HUES64 (cell line): Measurements from ENCODE around the gene KIF1C.
A peak's percentile ranks its signal among the peaks of the same experiment; 100 is the strongest.

Experiments
- H3K27ac ChIP-seq: 2 replicates; pipeline ENCODE4 v1.7.0; 2013; ENCODE audit warnings: low read depth, low read length, inconsistent platforms
- H3K27me3 ChIP-seq: 2 replicates; pipeline ENCODE4 v1.6.1; 2013; ENCODE audit warnings: mild to moderate bottlenecking, low read length; ENCODE audit not compliant: insufficient read depth
- H3K36me3 ChIP-seq: 2 replicates; pipeline ENCODE4 v1.6.1; 2013; ENCODE audit warnings: mild to moderate bottlenecking, low read length; ENCODE audit not compliant: insufficient read depth
- H3K4me1 ChIP-seq: 2 replicates; pipeline ENCODE4 v1.6.1; 2013; ENCODE audit warnings: mild to moderate bottlenecking, low read length, moderate library complexity; ENCODE audit not compliant: insufficient read depth
- H3K4me3 ChIP-seq: 2 replicates; pipeline ENCODE4 v1.5.1; 2013; ENCODE audit warnings: mild to moderate bottlenecking, low read length, moderate library complexity
- H3K9ac ChIP-seq: 2 replicates; pipeline ENCODE4 v1.6.1; 2013; ENCODE audit warnings: mild to moderate bottlenecking, low read depth, low read length
- H3K9me3 ChIP-seq: 2 replicates; pipeline ENCODE4 v1.6.1; 2013; ENCODE audit warnings: low read depth, low read length; ENCODE audit not compliant: insufficient read depth
- WGBS: fragments of 150-250, 120-280 bp; methylation state at CpG from one replicate; pipeline ENCODE4 v1.1.7; 2013; ENCODE audit warnings: missing lambda C conversion rate; 5-methylcytosine and 5-hydroxymethylcytosine counted together

KIF1C gene

DNA sequence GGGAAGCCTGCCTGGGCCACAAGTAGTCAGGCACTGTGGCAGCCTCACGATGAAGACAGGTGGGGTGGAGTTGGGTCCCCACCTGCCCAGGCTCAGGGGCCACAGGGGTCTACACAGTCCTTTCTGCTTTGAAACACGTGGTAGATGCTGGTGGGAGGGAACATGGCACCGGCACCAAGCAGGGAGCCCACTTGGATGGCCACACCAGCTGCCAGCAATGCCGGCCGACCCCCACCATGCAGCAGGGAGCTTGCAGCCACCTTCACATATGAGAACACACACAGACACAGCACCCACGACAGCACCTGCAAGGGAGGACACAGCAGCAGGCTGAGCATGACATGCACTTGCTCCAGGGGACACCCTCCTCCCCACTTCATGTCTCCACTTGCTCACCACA is 35.1 kb downstream of the KIF1C start:
- no peak overlapping the region for H3K27ac ChIP-seq
- no peaks in the 10 kb centered on the region for H3K36me3 ChIP-seq
- no peaks in the 10 kb centered on the region for H3K4me1 ChIP-seq
- no peak overlapping the region for H3K9ac ChIP-seq
- no peaks in the 10 kb centered on the region for H3K9me3 ChIP-seq
- H3K27me3 ChIP-seq: no peaks in the 10 kb centered on the region
- no peak overlapping the region for H3K4me3 ChIP-seq
- WGBS: 87% methylated on average over 6 of the region's 6 CpGs

DNA sequence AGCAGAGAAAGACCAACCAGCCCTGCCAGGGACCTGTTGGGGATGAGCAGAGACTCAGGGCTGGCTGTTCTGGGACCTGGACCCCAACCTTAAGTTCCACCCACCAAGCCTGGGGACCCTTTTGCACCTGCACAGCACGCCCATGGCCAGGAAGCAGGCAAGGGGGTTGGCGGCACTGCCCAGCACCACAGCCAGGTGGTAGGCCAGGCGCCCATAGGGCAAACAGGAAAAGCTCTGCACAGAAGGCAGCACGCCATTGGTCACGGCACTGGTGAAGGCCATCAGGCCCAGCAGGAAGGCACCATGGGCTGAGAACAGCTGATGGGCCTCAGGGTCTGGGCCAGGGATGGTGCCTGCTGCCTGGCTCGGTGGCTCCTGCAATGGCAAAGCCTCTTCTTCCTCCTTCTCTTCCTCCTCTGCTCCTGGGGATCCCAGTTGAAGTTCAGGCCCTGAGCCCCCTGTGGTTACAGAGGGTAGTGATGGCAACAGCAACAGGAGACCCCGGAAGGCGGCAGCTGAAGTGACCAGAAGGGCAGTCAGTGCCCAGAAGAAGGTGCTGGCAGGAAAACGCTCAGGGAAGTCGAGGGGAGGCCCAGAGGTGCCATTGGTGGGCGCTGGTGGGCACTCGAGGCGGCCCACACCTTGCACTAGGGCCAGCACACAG is 35.7 kb downstream of the KIF1C start:
- WGBS: 91% methylated on average over 13 of the region's 13 CpGs
- no peaks in the 10 kb centered on the region for H3K9me3 ChIP-seq
- no peaks in the 10 kb centered on the region for H3K27me3 ChIP-seq
- no peak overlapping the region for H3K9ac ChIP-seq
- H3K36me3 ChIP-seq: no peaks in the 10 kb centered on the region
- no peak overlapping the region for H3K27ac ChIP-seq
- no peaks in the 10 kb centered on the region for H3K4me1 ChIP-seq
- H3K4me3 ChIP-seq: no peak overlapping the region

DNA sequence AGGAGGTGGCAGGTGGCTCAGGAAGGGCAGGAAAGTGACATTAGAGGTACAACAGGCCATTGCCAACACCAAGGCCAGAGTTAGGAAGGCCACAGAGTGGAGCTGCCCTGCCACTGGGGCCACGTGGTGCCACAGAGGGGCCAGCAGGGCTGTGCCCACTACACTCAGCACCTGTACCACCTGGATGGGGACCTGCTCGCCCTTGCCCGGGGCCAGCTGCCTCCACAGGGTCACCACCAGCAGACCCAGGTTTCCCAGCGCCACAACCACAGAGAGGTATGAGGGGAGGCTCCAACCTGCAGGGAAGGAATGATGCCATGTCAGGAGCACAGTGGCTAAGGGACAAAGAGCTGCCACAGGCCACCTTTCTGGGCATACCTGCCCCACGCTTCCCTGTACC is 36.3 kb downstream of the KIF1C start:
- Histone ChIP-seq H3K4me3 (no peak overlapping the region), H3K9ac (no peak overlapping the region), H3K36me3 (no peaks in the 10 kb centered on the region), H3K9me3 (no peaks in the 10 kb centered on the region), H3K27me3 (no peaks in the 10 kb centered on the region), H3K4me1 (no peaks in the 10 kb centered on the region), H3K27ac (no peak overlapping the region)
- WGBS: 91% methylated on average over 5 of the region's 5 CpGs

DNA sequence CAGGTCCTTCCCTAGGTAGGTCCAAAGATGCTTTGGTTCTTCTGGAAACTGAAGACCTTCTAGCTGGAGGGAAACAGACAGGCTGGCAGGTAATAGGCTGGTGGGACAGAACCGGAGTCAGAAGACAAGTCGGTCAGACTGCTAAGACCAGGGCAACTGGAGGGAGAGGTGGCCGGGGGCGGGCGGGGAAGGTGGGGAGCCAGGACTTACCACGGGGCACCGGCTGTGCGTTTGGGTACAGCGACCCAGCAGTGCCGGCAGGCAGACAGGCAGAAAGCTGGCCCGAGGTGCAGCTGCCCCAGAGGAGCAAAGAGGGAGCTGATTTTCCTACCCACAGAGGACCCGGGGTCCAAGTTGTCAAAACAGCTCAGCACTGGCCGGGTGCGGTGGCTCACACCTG is 36.9 kb downstream of the KIF1C start:
- H3K36me3 ChIP-seq: no peaks in the 10 kb centered on the region
- H3K9ac ChIP-seq: no peak overlapping the region
- H3K27me3 ChIP-seq: no peaks in the 10 kb centered on the region
- no peaks in the 10 kb centered on the region for H3K4me1 ChIP-seq
- H3K4me3 ChIP-seq: no peak overlapping the region
- H3K9me3 ChIP-seq: no peaks in the 10 kb centered on the region
- no peak overlapping the region for H3K27ac ChIP-seq
- 92% methylated on average over 14 of the region's 14 CpGs for WGBS

DNA sequence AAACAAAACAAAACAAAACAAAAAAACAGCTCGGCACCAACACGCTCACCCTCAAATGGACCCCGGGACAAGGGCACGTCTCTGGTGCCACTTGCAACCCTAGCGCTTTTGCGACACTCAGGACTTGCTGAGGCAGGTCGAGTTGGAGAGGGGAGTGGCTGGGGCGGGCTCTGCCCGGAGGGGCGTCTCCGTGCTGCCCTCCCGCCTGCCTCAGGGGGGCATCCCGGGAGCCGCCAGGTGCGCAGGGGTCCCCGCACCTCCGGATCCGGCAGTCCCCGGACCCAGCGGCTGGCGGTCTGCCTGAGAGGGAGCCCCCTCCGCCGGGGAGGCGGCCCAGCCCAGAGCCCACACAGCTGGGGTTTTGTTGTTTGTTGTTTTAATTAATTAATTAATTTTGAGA is 37.6 kb downstream of the KIF1C start, which contains the start of gene SLC52A1:
SLC52A1 (minus strand) TSS at position 112 of the 400 bp plus-strand sequence. CDS start 820 bp downstream, outside the sequence.
- Histone ChIP-seq H3K27ac (no peak within 1 kb of the TSS), H3K36me3 (no peaks in the 10 kb centered on the region), H3K4me3 (peak within 1 kb of the TSS; percentile 46), H3K9ac (no peak within 1 kb of the TSS), H3K4me1 (no peaks in the 10 kb centered on the region), H3K9me3 (no peaks in the 10 kb centered on the region), H3K27me3 (no peaks in the 10 kb centered on the region)
- 15% methylated on average over 23 of the region's 24 CpGs for WGBS

DNA sequence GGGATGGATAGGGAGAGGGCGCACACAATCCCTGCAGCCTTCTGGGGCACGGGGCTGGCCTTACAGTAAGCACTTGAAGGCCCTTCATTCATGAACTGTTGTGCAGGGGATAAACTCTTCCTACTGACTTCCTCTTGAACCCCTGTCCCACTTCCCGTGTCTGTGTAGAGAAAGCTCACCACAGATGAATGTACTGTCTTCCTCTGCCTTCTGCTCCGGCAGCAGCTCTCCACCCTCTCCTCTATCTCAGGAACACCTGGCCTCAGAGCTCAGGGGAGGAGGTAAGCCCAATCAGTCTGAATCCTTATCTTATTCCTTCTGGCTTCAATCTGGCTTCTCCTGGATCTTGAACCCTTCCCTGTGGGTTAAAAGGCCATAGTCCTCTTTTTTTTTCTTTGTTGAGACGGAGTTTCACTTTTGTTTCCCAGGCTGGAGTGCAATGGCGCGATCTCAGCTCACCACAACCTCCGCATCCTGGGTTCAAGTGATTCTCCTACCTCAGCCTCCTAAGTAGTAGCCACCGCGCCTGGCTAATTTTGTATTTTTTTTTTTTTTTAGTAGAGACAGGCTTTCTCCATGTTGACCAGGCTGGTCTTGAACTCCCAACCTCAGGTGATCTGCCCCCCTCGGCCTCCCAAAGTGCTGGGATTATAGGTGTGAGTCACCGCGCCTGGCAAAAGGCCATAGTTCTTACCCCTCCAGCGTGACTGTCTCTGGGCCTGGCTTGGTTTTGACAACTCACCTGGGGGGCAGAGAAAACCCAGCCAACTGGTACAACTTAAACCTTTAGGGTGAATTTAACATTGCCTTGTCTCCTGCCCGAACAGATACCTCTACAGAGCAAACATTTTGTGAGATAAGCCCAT is 44.6 kb downstream of the KIF1C start:
- H3K27ac ChIP-seq: no peak overlapping the region

DNA sequence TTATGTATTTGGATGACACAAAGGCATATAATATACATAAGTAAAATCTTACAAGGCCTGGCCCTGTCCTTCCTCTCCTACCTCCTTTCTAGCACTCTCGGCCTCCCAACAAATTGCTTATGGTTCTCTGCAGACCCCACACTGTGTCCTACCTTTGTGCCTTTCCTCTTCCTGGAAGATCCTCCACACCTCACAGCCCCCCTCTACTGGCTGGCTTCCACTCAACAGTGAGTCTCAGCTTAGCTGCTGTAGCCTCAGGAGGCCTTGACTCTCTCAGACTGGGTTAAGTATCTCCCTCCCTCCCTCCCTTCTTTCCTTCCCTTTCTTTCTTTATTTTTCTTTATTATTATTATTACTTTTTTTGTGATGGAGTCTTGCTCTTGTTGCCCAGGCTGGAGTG is 45.8 kb downstream of the KIF1C start:
- no peak overlapping the region for H3K27ac ChIP-seq
- WGBS: 93% methylated on average over 1 of the region's 1 CpG
- H3K9ac ChIP-seq: no peak overlapping the region
- no peak overlapping the region for H3K4me3 ChIP-seq
- H3K9me3 ChIP-seq: no peaks in the 10 kb centered on the region
- H3K4me1 ChIP-seq: no peaks in the 10 kb centered on the region
- no peaks in the 10 kb centered on the region for H3K36me3 ChIP-seq
- no peaks in the 10 kb centered on the region for H3K27me3 ChIP-seq

More for the DNA sequence above, 44.6 kb downstream of the KIF1C start:
- Histone ChIP-seq H3K36me3 (no peaks in the 10 kb centered on the region), H3K9ac (no peak overlapping the region), H3K9me3 (no peaks in the 10 kb centered on the region), H3K4me3 (no peak overlapping the region), H3K27me3 (no peaks in the 10 kb centered on the region), H3K4me1 (no peaks in the 10 kb centered on the region)
- 94% methylated on average over 14 of the region's 15 CpGs for WGBS

DNA sequence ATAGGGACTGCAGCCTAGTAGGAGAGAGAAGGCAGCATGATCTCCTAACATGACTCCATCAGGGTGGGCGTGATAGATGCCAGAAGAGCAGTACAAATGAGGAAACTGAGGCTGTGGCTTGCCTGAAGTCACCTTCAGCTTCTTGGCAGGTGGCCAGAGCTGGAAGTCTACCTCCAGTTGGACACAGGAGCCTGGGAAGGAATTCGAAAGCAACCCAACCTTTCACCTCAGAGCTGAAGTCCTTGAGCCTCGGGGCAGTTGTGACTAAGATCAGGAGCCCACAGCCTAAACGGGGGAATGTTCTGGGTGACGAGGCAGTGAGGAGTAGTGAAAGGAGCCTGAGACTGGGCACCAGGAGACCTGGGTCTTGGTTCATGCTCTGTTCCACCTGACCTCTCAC is 46.9 kb downstream of the KIF1C start:
- Histone ChIP-seq H3K9me3 (no peaks in the 10 kb centered on the region), H3K9ac (no peak overlapping the region), H3K4me3 (no peak overlapping the region), H3K4me1 (no peaks in the 10 kb centered on the region), H3K27ac (no peak overlapping the region), H3K27me3 (no peaks in the 10 kb centered on the region), H3K36me3 (no peaks in the 10 kb centered on the region)
- WGBS: 95% methylated on average over 5 of the region's 5 CpGs

DNA sequence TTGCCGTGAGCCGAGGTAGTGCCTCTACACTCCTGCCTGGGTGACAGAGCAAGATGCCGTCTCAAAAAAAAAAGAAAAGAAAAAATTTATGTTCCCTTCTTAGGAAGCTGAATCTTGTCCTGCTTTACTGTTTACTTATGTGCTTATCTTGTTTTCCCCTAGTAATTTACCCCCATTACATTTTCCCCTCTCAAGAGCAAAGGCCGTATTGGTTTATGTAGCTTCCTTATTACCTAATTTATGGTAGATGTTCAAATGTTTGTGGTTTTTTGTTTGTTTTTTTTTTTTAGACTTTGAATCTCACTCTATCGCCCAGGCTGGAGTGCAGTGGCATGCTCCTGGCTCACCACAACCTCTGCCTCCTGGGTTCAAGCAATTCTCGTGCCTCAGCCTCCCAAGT is 47.7 kb downstream of the KIF1C start:
- Histone ChIP-seq H3K27me3 (no peaks in the 10 kb centered on the region), H3K36me3 (no peaks in the 10 kb centered on the region), H3K27ac (no peak overlapping the region), H3K4me3 (no peak overlapping the region), H3K9me3 (no peaks in the 10 kb centered on the region), H3K4me1 (no peaks in the 10 kb centered on the region), H3K9ac (no peak overlapping the region)
- WGBS: 95% methylated on average over 5 of the region's 6 CpGs

DNA sequence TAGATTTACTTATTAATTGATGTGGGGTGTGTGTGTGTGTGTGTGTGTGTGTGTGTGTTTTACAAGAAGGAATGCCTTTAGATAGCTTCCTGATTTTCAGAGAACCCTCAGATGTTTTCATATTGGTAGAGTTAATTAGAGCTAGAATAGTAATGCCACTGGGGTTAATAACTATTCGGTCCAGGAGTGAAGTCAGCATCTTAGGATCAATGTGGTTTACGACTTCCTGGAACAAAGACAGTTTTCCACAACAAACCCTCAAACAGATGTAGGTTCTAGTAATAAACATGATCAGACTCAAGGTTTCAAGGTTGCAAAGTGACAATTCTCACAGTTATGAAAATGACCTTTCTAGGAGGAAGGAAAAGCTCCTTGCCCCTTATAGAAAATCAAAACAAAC is 49.7 kb downstream of the KIF1C start:
- no peak overlapping the region for H3K4me3 ChIP-seq
- H3K27me3 ChIP-seq: no peaks in the 10 kb centered on the region
- 94% methylated on average over 2 of the region's 2 CpGs for WGBS
- H3K36me3 ChIP-seq: no peaks in the 10 kb centered on the region
- H3K4me1 ChIP-seq: no peaks in the 10 kb centered on the region
- no peak overlapping the region for H3K27ac ChIP-seq
- no peak overlapping the region for H3K9ac ChIP-seq
- H3K9me3 ChIP-seq: no peaks in the 10 kb centered on the region

DNA sequence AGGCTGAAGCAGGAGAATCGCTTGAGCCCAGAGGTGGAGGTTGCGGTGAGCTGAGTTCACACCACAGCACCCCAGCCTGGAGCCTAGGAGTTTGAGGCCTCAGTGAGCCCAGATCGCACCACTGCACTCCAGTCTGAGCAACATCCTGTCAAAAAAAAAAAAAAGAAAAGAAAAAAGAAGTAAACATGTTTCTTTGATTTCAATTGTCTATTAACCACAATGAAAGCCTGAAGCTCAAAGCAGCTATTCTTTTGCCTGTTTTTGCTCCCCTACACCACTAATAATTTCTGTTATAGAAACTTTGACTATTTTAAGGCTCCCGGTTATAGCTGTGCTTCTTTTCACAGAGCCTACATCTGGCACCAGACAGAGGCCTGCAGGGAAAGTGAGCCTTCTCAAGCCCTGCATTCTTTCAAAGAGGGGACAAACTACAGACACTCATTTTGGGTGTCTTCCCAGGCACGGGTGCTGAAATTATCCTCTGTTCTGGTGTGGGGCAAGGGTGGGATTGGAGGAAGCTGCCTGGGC is 51.6 kb downstream of the KIF1C start:
- no peaks in the 10 kb centered on the region for H3K36me3 ChIP-seq
- H3K4me1 ChIP-seq: no peaks in the 10 kb centered on the region
- 0 out of 2 replicates have a peak overlapping the region, but pooled peaks have one; percentile 25 for H3K27ac ChIP-seq
- H3K4me3 ChIP-seq: no peak overlapping the region
- H3K27me3 ChIP-seq: no peaks in the 10 kb centered on the region
- H3K9ac ChIP-seq: no peak overlapping the region
- 89% methylated on average over 5 of the region's 5 CpGs for whole genome bisulfite sequencing
- no peaks in the 10 kb centered on the region for H3K9me3 ChIP-seq
